HEK293 (cell line): ENCODE measurements around the gene C12orf42.

Source experiments
- SP2 ChIP-seq: fragments of 450-650 bp; formaldehyde crosslinking; IDR thresholded peaks from 2 replicates; pipeline ENCODE4 v1.5.1; 2016; ENCODE audit warnings: missing biosample characterization, missing genetic modification characterization
- ZBTB7A ChIP-seq: fragments of 450-650 bp; formaldehyde crosslinking; IDR thresholded peaks from 2 replicates; pipeline ENCODE4 v1.5.1; 2016; ENCODE audit warnings: low read depth, missing biosample characterization, missing genetic modification characterization
- ZNF174 ChIP-seq: fragments of 450-650 bp; formaldehyde crosslinking; IDR thresholded peaks from 2 replicates; pipeline ENCODE4 v1.5.0; 2017; ENCODE audit warnings: missing biosample characterization, mild to moderate bottlenecking, missing genetic modification characterization
- ZNF510 ChIP-seq: fragments of 450-650 bp; formaldehyde crosslinking; IDR thresholded peaks from 2 replicates; pipeline ENCODE4 v1.5.1; 2018; ENCODE audit warnings: mild to moderate bottlenecking, missing genetic modification characterization, missing biosample characterization; ENCODE audit not compliant: insufficient replicate concordance
- ZNF544 ChIP-seq: fragments of 450-650 bp; formaldehyde crosslinking; IDR thresholded peaks from 2 replicates; pipeline ENCODE4 v1.5.0; 2017; ENCODE audit warnings: missing biosample characterization, missing genetic modification characterization
- ZNF549 ChIP-seq: fragments of 450-650 bp; IDR thresholded peaks from 2 replicates; pipeline ENCODE4 v1.5.1; 2018; ENCODE audit warnings: missing biosample characterization, missing genetic modification characterization, mild to moderate bottlenecking, inconsistent platforms, moderate library complexity
- ZNF791 ChIP-seq: fragments of 450-650 bp; formaldehyde crosslinking; IDR thresholded peaks from 2 replicates; pipeline ENCODE4 v1.5.1; 2016; ENCODE audit warnings: missing biosample characterization, missing genetic modification characterization
- TF ChIP-seq, protein P1 (sequence below): fragments of 450-650 bp; formaldehyde crosslinking; IDR thresholded peaks from 2 replicates; pipeline ENCODE4 v1.5.1; 2016; ENCODE audit warnings: missing biosample characterization, missing genetic modification characterization

DNA sequence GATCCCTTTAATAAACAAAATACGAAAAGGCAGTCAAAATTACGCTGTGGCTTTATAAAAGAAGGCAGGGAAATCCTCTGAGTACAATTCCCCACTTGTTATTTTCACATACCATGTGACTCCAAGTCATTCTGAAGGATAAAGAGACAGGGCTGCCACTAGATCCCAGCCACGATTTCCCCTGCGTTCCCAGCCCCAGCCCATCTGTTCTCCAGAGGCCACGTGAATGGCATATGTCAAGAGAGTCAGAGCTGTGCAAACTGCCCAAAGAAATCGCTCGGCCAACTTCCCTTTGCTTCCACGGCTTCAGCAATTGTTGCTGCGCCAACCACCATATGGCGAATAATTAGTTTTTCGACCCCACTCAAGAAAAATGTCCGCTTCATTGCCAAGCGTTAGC lies 161.3 kb downstream of the C12orf42 start:
- TF ChIP-seq, protein P1, sequence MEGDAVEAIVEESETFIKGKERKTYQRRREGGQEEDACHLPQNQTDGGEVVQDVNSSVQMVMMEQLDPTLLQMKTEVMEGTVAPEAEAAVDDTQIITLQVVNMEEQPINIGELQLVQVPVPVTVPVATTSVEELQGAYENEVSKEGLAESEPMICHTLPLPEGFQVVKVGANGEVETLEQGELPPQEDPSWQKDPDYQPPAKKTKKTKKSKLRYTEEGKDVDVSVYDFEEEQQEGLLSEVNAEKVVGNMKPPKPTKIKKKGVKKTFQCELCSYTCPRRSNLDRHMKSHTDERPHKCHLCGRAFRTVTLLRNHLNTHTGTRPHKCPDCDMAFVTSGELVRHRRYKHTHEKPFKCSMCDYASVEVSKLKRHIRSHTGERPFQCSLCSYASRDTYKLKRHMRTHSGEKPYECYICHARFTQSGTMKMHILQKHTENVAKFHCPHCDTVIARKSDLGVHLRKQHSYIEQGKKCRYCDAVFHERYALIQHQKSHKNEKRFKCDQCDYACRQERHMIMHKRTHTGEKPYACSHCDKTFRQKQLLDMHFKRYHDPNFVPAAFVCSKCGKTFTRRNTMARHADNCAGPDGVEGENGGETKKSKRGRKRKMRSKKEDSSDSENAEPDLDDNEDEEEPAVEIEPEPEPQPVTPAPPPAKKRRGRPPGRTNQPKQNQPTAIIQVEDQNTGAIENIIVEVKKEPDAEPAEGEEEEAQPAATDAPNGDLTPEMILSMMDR (tag by site-specific recombination), result no peak
- no peak for TF ChIP-seq ZBTB7A (tag by site-specific recombination)
- no peak for TF ChIP-seq ZNF544 (tag by site-specific recombination)
- no peak for TF ChIP-seq ZNF549
- TF ChIP-seq ZNF174 (tag by site-specific recombination), result no peak
- no peak for TF ChIP-seq ZNF510 (tag by site-specific recombination)
- no peak for TF ChIP-seq SP2 (tag by site-specific recombination)
- TF ChIP-seq ZNF791 (tag by site-specific recombination), result no peak
